Ovary (tissue), 3 donors: ENCODE measurements around the gene SLIT1.

Source experiments
- EP300 ChIP-seq: sonication (generic); formaldehyde crosslinking; IDR thresholded peaks from one replicate; pipeline ENCODE4 v1.6.1; 2017; ENCODE audit warnings: antibody characterized with exemption
- POLR2A ChIP-seq: fragments of 450-650 bp; IDR thresholded peaks from one replicate; pipeline ENCODE4 v1.6.1; 2017; ENCODE audit warnings: antibody characterized with exemption, mild to moderate bottlenecking, moderate library complexity
- TF ChIP-seq, protein P1 (sequence below), 3 donors: fragments of 450-650 bp in 2 of 3; fragments of 200-600 bp in 1 of 3; IDR thresholded peaks; one replicate each; pipeline versions ENCODE4 v1.5.1 to v1.8.0; 2016 to 2022; ENCODE audit warnings: antibody characterized with exemption in 3 of 3, mild to moderate bottlenecking in 1 of 3
- donor health status: DM: no; HTN: no; CAD: no.

DNA sequence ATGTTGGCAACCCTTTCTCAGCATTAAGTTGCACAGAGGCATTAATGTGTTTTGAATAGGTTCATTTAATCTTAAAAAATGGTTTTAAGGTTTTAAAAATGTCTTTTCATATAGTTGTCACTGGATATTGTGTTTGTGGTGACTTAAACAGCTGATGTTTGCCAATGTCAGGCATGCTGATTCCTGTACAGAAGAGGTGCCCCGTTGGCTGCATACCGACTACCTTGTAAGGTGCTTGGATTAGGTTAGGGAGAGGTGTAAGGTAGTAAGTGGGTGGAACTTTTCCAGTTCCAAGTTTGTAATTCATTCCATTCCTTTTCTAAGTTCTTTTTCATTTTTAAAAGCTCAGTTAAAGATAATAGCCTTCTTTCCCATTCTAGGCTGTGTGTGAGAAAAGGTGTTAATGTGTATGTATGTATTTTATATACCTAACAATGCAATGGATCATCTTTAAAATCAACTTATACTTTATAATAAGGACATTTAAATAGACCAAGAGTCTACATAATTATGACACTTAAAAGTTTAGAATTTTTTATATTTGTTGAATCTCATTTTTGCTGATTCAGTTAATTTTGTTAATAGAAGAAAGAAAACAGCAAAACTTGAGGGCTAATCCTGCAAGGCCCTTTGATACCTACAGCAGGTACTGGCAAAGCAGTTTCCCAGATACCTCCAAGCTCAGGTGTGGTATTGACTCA is 198.5 kb downstream of the SLIT1 start:
- TF ChIP-seq, protein P1, sequence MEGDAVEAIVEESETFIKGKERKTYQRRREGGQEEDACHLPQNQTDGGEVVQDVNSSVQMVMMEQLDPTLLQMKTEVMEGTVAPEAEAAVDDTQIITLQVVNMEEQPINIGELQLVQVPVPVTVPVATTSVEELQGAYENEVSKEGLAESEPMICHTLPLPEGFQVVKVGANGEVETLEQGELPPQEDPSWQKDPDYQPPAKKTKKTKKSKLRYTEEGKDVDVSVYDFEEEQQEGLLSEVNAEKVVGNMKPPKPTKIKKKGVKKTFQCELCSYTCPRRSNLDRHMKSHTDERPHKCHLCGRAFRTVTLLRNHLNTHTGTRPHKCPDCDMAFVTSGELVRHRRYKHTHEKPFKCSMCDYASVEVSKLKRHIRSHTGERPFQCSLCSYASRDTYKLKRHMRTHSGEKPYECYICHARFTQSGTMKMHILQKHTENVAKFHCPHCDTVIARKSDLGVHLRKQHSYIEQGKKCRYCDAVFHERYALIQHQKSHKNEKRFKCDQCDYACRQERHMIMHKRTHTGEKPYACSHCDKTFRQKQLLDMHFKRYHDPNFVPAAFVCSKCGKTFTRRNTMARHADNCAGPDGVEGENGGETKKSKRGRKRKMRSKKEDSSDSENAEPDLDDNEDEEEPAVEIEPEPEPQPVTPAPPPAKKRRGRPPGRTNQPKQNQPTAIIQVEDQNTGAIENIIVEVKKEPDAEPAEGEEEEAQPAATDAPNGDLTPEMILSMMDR (IDR thresholded peaks at IDR 0.05) = no peak
- no peak for TF ChIP-seq POLR2A
- no peak for TF ChIP-seq EP300
